ENCODE data around the gene NISCH. TPM values are rescaled to one million over a fixed set of nuclear protein-coding genes. Genes with fewer than 3 reads are reported as not detected.
A peak's percentile ranks its signal among the peaks of the same experiment; 100 is the strongest.

NISCH gene
- total RNA-seq, 1 experiment from 2014 or later: 85.0 TPM

DNA sequence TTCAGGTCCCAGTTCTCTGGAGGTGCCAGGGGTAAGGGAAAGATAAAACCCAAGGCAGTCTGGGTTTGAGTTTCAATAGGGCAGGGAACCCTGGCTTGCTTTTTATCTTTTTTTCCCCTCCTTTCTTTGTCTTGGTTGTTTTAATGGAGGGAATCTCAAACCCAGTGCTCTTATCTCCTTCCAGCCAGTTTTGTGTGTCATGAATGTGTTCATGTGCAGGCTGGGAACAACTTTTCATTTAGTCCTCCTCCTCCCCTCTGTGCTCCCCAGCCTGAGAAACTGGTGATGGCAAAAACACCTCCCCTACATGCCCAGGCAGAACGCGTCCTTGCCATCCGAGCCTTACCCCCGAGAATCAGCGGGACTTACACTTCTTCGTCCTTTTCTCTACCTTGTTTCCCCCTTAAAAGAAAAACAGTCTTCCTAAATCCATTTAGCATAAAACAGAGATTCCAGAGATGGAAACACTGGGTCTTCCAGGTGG, 21.4 kb upstream of the NISCH start:
- H3K27ac Mint-ChIP-seq: peak overlapping the region; percentile 29
- ChIA-PET POLR2A (interaction anchor here (0.5 kb wide), 1 partner anchor 461 kb away, joined by 4 read pairs; no protein-coding TSS in a partner anchor), CTCF (interaction anchor here (0.6 to 4.9 kb wide), 3 partner anchors 12 to 214 kb away, joined by 3 to 43 read pairs (median 7); partner anchors contain the start of gene SEMA3G)
- H3K9me3 Mint-ChIP-seq: no peaks in the 10 kb centered on the region
- H3K4me3 Mint-ChIP-seq: no peak overlapping the region
- ATAC-seq (no peak), DNase-seq (ENCODE audit: low spot score) (no peak)
- TF ChIP-seq, protein P1, sequence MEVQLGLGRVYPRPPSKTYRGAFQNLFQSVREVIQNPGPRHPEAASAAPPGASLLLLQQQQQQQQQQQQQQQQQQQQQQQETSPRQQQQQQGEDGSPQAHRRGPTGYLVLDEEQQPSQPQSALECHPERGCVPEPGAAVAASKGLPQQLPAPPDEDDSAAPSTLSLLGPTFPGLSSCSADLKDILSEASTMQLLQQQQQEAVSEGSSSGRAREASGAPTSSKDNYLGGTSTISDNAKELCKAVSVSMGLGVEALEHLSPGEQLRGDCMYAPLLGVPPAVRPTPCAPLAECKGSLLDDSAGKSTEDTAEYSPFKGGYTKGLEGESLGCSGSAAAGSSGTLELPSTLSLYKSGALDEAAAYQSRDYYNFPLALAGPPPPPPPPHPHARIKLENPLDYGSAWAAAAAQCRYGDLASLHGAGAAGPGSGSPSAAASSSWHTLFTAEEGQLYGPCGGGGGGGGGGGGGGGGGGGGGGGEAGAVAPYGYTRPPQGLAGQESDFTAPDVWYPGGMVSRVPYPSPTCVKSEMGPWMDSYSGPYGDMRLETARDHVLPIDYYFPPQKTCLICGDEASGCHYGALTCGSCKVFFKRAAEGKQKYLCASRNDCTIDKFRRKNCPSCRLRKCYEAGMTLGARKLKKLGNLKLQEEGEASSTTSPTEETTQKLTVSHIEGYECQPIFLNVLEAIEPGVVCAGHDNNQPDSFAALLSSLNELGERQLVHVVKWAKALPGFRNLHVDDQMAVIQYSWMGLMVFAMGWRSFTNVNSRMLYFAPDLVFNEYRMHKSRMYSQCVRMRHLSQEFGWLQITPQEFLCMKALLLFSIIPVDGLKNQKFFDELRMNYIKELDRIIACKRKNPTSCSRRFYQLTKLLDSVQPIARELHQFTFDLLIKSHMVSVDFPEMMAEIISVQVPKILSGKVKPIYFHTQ (CRISPR knock-in tag; IDR thresholded peaks at IDR 0.05): no peak
- TF ChIP-seq ZNF263 (CRISPR knock-in tag; IDR thresholded peaks at IDR 0.05; ENCODE audit: low read depth) (no peak), SMAD4 (CRISPR knock-in tag; IDR thresholded peaks at IDR 0.05) (no peak), RORB (CRISPR knock-in tag; IDR thresholded peaks at IDR 0.05) (no peak), RELA (CRISPR knock-in tag; IDR thresholded peaks at IDR 0.05; ENCODE audit: borderline replicate concordance) (no peak)
- TF ChIP-seq, protein P2, sequence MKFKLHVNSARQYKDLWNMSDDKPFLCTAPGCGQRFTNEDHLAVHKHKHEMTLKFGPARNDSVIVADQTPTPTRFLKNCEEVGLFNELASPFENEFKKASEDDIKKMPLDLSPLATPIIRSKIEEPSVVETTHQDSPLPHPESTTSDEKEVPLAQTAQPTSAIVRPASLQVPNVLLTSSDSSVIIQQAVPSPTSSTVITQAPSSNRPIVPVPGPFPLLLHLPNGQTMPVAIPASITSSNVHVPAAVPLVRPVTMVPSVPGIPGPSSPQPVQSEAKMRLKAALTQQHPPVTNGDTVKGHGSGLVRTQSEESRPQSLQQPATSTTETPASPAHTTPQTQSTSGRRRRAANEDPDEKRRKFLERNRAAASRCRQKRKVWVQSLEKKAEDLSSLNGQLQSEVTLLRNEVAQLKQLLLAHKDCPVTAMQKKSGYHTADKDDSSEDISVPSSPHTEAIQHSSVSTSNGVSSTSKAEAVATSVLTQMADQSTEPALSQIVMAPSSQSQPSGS (CRISPR knock-in tag; IDR thresholded peaks at IDR 0.05; ENCODE audit: borderline replicate concordance, low read depth): no peak
- TF ChIP-seq, protein P3, sequence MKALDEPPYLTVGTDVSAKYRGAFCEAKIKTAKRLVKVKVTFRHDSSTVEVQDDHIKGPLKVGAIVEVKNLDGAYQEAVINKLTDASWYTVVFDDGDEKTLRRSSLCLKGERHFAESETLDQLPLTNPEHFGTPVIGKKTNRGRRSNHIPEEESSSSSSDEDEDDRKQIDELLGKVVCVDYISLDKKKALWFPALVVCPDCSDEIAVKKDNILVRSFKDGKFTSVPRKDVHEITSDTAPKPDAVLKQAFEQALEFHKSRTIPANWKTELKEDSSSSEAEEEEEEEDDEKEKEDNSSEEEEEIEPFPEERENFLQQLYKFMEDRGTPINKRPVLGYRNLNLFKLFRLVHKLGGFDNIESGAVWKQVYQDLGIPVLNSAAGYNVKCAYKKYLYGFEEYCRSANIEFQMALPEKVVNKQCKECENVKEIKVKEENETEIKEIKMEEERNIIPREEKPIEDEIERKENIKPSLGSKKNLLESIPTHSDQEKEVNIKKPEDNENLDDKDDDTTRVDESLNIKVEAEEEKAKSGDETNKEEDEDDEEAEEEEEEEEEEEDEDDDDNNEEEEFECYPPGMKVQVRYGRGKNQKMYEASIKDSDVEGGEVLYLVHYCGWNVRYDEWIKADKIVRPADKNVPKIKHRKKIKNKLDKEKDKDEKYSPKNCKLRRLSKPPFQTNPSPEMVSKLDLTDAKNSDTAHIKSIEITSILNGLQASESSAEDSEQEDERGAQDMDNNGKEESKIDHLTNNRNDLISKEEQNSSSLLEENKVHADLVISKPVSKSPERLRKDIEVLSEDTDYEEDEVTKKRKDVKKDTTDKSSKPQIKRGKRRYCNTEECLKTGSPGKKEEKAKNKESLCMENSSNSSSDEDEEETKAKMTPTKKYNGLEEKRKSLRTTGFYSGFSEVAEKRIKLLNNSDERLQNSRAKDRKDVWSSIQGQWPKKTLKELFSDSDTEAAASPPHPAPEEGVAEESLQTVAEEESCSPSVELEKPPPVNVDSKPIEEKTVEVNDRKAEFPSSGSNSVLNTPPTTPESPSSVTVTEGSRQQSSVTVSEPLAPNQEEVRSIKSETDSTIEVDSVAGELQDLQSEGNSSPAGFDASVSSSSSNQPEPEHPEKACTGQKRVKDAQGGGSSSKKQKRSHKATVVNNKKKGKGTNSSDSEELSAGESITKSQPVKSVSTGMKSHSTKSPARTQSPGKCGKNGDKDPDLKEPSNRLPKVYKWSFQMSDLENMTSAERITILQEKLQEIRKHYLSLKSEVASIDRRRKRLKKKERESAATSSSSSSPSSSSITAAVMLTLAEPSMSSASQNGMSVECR (CRISPR knock-in tag; IDR thresholded peaks at IDR 0.05; ENCODE audit: borderline replicate concordance): no peak
- TF ChIP-seq, protein P4, sequence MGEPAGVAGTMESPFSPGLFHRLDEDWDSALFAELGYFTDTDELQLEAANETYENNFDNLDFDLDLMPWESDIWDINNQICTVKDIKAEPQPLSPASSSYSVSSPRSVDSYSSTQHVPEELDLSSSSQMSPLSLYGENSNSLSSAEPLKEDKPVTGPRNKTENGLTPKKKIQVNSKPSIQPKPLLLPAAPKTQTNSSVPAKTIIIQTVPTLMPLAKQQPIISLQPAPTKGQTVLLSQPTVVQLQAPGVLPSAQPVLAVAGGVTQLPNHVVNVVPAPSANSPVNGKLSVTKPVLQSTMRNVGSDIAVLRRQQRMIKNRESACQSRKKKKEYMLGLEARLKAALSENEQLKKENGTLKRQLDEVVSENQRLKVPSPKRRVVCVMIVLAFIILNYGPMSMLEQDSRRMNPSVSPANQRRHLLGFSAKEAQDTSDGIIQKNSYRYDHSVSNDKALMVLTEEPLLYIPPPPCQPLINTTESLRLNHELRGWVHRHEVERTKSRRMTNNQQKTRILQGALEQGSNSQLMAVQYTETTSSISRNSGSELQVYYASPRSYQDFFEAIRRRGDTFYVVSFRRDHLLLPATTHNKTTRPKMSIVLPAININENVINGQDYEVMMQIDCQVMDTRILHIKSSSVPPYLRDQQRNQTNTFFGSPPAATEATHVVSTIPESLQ (CRISPR knock-in tag; IDR thresholded peaks at IDR 0.05): no peak
- H3K27me3 Mint-ChIP-seq (ENCODE audit: low read depth): no peaks in the 10 kb centered on the region
- peaks cover 8% of the 10 kb centered on the region; the same call in 1 of the 2 replicates for H3K4me1 Mint-ChIP-seq
- no peaks in the 10 kb centered on the region for H3K36me3 Mint-ChIP-seq

DNA sequence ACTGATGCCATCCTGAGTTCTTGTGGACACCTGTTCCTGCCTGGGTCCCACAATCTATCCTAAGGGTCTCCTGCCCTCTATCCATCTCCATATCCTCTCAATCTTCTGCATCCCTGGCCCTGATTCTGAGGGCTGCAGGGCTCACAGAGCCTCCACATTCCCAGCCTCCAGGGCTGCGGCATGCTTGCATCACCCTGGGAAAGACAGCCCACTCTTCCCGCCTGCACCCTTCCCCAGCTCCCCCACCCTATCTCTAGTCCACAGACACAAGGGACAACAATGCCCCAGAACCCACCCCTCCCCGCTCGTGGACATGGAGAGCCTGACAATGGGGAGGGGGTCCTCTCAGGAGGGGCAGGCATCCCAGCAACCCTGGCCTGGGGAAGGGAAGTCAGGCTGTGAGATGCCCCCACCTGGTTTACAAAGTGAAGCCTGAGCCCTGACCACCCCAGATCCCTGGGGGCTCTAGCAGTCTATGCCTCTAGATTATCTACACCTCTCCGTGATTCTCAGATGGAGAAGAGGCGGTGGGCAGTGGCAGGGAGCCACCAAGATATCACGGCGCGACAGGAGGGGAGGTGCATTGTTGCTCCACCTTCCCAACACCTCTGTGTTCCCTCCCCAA, 20.8 kb upstream of the NISCH start:
- no peak for DNase-seq (ENCODE audit: low spot score)
- Mint-ChIP-seq H3K36me3 (no peaks in the 10 kb centered on the region), H3K27ac (peak overlapping the region; percentile 29), H3K4me3 (no peak overlapping the region), H3K27me3 (ENCODE audit: low read depth) (no peaks in the 10 kb centered on the region), H3K9me3 (no peaks in the 10 kb centered on the region), H3K4me1 (peaks cover 8% of the 10 kb centered on the region; the same call in 1 of the 2 replicates)
- ChIA-PET POLR2A (no interaction called here), CTCF (interaction anchor here (0.6 to 4.9 kb wide), 5 partner anchors 11 to 214 kb away, joined by 3 to 43 read pairs (median 5); partner anchors contain the start of gene SEMA3G)
- no peak for TF ChIP-seq ZNF416 (CRISPR knock-in tag; IDR thresholded peaks at IDR 0.05)
- no peak for TF ChIP-seq CREB1 (CRISPR knock-in tag; IDR thresholded peaks at IDR 0.05)
- TF ChIP-seq, protein P2 (CRISPR knock-in tag; IDR thresholded peaks at IDR 0.05; ENCODE audit: borderline replicate concordance, low read depth): no peak
- TF ChIP-seq, protein P5, sequence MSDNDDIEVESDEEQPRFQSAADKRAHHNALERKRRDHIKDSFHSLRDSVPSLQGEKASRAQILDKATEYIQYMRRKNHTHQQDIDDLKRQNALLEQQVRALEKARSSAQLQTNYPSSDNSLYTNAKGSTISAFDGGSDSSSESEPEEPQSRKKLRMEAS (CRISPR knock-in tag; IDR thresholded peaks at IDR 0.05): no peak
- TF ChIP-seq NR2C2 (CRISPR knock-in tag; IDR thresholded peaks at IDR 0.05): no peak
- no peak for ATAC-seq
